Activated CD4-positive, alpha-beta T cell treated with anti-CD3 and anti-CD28 coated beads, Interleukin-2, amount 50 U/mL, for 1 hour (primary cell): Measurements from ENCODE around the gene SLC29A3.
"Not testable (repeated sequence)": the region's sequence is repeated elsewhere in the genome, so short reads cannot be mapped to it uniquely, and the experiment has no call there.

Source experiments
- DNase-seq: peaks from one replicate; pipeline ENCODE4 v3.0.0-alpha.2; 2020

The SLC29A3 gene

DNA sequence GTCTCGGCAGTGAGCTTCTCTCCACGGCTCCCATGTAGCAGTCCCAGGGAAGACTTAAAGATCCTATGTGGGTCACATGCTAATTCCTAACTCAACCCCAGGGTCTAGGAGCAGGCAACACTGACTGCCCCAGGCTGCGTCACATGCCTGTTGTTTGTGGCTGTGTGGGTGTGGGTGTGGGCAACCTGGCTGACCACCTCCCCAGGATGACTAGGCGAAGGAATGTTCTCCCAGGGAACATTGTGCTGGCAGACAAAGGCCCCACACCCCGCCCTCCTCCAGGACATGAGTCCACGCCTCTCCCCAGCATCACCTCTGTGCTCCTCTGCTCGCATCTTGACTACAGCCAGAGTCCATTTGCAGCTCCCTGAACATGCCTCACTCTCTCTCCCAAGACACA is 30.3 kb downstream of the SLC29A3 start:
- DNase-seq, result no peak

DNA sequence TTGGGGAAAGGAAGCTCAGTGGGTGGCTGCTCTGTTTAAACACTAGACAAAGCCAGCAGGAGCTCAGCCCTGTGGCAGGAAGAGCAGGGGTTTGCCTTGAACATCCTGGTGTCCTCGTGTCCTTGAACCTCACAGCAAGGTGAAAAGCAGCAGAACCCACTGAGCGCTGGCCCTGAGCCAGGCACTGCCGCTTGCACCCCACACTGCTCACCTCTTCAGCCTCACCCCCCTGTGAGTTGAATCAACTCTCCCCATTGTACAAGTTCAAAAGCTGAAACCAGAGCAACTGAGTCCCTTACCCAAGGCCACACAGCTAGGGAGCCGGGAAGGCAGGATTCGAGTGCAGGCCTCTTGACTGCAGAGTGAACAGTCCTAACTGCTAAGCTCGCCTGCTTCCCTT is 32.0 kb downstream of the SLC29A3 start:
- DNase-seq, result no peak

DNA sequence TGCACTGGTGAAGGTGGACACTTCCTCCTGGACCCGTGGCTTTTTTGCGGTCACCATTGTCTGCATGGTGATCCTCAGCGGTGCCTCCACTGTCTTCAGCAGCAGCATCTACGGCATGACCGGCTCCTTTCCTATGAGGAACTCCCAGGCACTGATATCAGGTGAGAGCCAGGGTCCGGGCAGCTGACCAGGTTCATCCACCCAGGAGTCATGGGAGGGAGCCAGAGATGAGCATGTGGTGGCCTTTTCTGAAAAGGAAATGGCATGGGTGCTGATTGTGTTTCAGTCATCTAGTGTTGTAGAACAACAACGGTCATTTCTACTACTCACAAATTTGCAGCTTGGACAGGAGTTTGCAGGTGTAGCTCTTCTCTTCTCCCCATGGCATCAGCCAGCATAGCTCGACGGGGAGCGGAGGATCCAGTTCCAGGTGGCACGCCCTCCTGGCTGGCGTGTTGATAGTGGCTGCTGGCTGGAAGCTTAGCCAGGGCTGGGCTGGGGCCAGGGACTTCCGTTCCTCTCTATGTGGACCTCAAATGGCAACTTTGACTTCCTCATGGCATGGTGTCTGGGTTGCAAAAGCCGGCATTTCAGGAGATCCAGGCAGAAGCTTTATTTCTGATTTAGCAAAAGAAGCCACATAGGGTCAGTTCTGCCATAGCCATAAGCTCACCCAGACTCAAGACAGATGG is 32.7 kb downstream of the SLC29A3 start:
- DNase-seq, result no peak

DNA sequence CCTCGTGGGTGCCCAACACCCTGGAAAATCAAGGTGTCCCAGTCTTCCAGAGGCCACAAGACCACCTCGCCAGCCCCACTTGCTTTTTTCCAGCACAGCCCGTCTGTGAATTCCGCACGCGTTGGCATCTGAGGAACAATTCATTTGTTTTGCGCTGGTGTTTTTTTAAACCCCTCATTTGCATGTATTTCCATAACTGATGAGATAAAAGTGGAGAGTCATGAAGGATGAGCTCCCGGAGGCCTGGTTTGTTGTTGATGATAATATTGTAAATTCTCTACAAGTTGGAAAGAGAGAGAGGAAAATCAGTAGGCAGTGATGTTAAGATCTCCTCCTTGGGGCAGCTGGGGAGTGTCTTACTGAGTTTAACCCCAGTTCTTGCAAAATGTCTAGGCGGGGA is 34.6 kb downstream of the SLC29A3 start:
- DNase-seq, result no peak

DNA sequence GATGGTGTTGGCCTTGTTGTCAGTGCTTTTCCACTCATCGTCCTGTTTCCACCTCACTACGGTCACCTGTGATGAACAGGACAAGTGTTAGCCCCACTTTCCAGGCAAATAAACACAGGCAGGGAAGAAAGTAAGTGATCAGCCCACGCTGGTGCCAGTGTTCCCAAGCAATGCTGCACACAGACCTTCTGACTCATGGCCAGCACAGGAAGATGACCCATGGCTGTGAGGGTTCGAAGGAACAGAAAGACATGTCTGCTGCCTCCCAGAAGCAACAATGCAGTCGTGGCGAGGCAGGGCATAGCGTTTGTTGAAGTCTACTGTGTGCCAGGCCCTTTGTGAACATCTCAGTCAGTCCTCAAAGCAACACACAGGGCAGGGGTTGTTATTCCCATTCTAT is 35.7 kb downstream of the SLC29A3 start:
- no peak for DNase-seq

DNA sequence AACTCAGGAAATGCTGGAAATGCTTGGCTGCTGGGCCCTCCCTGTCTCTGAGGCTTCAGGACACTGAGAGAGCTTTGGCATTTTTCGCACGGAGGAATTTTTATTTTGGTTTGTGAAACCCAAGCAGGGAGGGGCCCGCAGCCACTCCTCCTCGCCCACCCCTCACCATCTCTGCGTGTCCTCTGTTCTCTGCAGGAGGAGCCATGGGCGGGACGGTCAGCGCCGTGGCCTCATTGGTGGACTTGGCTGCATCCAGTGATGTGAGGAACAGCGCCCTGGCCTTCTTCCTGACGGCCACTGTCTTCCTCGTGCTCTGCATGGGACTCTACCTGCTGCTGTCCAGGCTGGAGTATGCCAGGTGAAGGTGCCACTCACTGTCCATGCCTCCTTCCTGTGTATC is 36.8 kb downstream of the SLC29A3 start:
- DNase-seq, result no peak

DNA sequence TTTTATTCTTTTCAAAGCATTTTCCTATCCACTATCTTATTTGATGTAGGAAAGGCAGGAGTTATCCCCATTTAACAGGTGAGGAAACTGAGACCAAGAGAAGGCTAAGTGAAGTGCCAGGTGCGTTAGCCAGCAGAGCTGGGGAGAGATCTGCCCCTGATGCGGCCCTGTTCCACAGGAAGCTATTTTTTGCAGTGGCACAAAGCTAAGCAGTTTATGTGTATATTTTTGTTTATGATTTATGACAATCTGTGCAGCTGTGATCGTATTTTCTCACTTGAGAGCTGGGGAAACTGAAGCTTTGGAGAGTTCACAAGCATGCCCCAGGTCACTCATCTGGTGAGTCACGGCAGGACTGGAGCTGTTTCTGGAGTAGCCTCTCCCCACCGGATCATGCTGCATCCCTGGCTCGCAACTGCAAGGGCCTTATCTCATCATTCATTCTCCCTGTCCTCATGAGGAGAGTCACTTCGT is 38.8 kb downstream of the SLC29A3 start:
- DNase-seq, result no peak

DNA sequence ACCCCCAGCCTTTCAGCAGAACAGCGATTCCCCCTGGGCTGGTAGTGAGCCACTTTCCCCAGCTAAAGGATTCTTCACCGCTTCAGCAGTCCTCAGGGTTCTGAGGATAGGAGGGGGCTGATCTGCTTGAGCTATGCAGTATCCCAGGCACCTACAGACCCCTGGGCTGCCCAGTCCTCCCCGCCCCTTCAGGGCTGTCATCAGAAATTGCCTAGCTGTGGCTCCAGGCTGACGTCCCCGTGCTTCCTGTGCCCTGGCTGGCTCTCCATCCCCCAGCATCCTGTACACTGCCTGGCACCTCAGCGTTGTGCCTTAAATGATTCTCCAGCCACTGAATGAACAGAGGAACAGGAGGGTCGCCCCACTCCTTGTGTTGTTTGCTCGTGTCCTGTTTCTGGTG is 39.2 kb downstream of the SLC29A3 start:
- no peak for DNase-seq

DNA sequence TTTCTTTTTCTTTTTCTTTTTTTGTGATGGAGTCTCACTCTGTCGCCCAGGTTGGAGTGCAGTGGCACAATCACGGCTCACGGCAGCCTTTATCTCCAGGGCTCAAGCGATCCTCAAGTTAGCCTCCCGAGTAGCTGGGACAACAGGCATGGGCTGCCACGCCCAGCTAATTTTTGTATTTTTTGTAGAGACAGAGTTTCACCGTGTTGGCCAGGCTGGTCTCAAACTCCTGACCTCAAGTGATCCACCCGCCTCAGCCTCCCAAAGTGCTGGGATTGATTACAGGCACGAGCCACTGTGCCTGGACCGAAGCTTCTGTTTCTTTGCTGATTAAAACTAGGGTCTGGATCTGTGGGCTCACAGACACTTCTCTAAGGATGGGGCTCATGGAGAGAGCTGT is 39.8 kb downstream of the SLC29A3 start:
- not testable (repeated sequence) for DNase-seq

DNA sequence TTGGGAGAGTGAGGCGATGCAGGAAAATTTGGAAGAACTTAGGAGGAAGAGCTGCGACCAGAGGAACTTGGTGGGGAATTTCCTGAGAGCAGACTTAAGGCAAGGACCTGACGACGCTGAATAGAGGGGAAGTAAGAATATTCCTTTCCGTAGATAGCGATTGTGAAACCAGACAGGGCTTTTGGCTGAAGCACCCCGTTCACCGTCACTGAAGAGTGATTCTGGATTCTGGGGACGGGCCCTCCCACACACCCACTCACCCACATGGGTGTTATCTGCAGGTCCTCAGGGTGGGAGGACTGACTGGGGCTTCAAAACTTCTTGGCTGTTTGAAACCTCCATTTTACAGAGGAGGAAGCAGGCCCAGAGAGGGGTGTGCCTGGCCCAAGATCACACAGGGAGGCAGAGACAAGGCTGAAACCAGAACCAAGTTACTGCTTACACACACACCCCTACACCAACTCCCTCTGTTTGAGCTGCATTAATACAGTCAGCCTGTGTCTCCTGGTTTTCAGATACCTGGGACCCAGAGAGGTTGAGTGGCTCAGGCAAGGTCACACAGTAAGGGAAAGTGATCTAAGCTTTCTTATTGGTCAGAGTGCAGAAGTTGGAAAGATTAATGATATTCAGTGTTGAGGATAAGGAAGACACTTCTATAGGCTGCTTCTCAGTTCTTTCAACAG is 40.4 kb downstream of the SLC29A3 start:
- DNase-seq, result no peak

DNA sequence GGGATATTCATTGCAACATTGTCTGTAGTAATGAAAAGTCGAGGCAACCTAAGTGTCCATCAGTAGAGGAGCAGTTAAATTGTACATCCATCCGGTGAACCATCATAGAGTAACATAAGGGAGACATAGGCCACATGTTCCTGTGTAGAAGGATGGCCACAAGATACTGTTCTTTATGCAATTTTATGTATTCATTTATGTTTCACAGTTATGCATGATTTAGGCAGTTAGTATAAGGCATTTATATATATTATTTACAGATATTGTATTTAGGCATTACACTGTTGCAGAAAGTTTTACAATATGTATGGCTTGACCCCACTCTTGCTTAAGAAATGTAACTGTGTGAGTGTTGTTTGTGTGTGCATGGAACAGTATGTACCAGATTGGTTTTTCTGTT is 41.7 kb downstream of the SLC29A3 start:
- no peak for DNase-seq

DNA sequence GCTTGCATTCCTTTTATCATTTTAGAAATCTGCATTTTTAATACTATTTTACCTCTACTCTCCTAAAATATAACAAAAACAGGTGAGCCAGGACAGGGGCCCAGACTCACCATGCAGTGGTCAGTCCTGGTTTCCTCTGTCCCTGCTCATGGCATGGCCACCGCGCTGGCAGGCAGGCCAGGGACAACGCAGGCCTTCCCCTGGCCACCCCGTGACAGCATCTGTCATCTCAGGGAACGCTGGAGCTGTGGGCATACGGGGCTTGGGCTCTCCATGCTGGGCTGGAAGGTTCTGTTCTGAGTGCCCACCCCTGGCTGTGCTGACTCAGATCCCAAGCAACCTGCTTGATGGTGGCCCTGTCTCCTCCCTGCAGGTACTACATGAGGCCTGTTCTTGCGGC is 42.5 kb downstream of the SLC29A3 start:
- no peak for DNase-seq

DNA sequence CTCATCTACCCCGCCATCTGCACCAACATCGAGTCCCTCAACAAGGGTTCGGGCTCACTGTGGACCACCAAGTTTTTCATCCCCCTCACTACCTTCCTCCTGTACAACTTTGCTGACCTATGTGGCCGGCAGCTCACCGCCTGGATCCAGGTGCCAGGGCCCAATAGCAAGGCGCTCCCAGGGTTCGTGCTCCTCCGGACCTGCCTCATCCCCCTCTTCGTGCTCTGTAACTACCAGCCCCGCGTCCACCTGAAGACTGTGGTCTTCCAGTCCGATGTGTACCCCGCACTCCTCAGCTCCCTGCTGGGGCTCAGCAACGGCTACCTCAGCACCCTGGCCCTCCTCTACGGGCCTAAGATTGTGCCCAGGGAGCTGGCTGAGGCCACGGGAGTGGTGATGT is 43.1 kb downstream of the SLC29A3 start:
- DNase-seq, result no peak

DNA sequence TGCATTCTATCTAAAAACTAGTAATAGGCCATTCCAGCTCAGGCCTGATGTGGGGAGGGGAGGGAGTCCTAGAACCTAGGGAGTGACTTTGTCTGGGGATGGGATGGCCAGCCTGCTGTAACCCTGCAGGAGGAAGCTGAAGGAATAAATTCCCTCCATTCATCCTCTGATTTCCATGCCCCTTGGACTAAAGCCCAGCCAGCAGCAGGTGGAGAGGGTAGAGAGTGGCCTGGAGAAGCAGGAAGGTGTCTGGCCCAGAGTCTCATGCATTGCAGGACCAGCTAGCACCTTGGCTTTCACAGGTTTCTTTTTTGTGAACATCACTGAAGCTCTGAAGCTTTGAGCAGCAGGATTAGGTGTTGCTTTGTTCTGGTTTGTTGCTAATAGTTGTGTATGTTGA is 44.9 kb downstream of the SLC29A3 start:
- DNase-seq, result no peak

DNA sequence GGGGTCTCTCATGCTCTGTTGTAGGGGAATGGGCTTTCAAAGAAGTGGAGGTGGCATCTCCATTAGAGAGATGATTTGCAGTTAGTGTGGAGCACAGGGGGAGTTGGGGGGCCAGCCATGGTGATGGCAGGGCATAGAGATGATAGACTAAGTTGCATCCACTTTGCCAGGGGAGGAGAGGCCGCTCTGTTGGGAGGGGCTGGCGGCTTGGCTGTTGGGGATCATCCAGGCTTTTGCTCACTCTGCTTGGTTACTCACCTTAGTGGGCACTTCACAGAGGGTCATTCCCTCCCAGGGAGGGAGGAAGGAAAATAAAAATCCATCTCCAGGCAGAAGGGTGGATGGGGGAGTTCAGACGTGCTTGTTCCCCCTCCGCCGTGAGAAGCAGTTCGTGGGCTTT is 46.3 kb downstream of the SLC29A3 start:
- DNase-seq, result no peak

DNA sequence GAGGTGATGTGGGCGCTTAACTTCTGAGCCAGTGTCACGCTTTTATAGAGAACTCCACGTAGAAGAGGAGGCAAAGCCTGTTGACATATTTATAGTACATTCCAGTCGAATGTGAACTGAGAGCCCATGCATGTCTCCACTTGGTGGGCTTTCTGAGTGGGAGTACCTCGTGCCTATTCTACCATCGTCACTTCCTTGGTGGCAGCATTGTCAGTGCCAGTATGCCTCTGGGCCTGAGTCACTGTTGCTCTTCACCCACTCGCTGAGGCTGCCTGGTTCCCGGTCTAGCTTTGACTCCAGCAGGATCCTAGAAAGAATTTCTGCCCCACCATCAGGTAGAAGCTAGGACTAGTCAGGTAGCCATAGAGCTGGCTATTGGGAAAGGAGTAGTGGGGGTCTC is 47.6 kb downstream of the SLC29A3 start:
- DNase-seq, result no peak

DNA sequence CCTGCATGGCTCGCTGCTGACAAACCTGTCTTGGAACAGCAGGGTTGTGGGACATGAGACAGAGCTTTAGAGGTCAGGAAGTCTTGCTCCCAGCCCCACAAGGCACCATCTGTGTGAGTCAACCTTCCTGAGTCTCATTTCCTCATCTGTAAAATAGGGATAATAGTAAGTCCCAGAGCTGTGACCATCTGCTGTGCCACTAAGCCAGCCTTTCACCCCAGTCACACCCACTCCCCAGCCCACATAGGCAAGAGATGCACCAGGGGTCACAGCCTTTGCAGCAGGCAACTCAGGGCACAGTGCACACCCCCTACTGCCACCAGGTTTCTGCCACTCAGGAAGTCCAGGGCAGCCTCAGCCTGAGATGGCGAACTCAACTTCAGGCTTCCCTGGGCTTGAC is 48.2 kb downstream of the SLC29A3 start:
- no peak for DNase-seq

DNA sequence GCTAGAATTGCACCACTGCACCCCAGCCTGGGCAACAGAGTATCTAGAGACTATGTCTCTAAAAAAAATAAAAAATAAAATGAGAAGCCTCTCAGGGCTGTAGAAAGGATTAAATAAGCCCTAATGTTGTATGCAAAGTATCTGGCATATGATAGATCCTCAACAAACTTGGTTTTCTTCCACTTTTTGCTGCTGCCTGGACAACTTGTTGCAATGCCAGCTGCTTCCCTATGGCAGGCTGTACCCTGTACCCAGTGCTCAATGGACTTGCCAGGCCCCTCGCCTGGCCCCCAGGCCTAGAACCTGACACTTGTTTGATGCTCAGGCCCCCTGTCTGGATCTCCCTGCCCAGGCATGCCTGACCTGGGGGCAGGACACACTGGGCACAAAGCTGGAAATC is 49.1 kb downstream of the SLC29A3 start:
- DNase-seq, result no peak

DNA sequence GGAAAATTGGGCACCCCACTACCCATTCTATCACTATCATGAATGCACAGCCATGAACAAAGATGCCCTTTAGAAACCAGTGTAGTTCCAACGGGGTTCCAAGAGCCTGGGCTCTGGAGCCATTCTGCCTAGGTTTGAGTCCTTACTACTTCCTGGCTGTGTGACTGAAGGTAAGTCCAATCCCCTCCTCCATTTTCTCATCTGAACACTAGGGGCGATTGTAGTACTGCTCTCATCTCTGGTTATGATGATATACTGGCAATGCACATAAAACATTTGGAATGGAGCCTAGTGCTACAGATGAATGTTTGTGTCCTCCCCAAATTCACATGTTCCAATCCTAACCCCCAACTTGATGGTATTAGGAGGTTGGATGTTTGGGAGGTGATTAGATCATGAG is 49.6 kb downstream of the SLC29A3 start:
- DNase-seq, result no peak

DNA sequence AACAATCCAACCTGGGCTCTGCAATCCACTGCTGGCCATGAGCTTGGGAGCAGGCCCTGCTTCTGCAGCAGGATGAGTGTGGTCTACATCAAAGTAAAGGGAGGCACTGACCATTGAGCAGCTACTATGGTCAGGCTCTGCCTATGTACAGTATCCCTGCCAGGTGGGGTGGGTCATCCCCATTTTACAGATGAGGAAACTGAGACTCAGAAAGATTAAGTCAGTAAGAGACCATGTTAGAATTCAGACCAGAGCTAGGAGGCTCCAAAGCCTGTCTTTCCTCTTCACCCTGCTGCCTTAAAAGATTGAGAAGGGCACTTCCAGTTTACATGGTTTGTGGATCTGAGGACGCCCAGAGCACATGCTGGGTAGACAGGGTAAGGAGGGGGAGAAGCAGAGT is 50.5 kb downstream of the SLC29A3 start:
- DNase-seq, result no peak

DNA sequence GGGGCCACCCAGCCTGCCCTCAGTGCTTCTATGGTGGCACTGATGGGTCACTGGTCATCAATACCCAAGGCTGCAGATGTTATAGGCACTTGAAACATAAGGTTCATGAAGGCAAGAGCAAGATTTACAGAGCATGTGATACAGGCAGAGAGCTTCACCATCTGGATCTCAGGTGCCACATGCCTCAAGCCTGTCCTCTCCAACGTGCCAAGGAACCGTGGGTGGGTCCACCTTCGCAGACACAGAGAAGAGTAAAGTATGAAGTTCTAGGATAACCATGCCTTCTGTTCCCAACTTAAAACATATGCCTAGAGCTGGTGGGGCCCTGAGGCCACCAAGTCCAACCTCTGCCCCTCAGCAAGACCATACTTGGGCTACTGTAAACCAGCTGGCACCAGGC is 51.0 kb downstream of the SLC29A3 start:
- DNase-seq, result no peak

DNA sequence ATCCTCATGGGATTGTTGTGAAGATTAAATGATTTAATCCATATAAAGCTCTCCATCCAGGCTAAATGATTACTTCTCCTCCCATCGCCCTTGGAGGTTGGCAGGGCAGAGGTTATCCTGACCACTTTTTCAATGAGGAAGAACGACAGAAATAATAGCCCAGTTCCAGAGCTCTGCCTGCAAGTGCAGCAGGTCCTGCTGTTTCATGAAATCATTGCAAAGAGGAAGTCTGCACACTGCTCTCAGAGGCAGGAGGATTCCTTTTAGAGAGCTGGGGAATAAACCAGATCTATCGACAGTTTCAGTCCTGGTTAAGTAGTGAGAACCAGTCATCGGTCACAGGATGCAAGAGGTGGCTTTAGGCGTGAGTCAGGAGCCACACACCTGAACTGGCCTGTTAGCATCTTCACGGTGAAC is 52.7 kb downstream of the SLC29A3 start:
- no peak for DNase-seq

DNA sequence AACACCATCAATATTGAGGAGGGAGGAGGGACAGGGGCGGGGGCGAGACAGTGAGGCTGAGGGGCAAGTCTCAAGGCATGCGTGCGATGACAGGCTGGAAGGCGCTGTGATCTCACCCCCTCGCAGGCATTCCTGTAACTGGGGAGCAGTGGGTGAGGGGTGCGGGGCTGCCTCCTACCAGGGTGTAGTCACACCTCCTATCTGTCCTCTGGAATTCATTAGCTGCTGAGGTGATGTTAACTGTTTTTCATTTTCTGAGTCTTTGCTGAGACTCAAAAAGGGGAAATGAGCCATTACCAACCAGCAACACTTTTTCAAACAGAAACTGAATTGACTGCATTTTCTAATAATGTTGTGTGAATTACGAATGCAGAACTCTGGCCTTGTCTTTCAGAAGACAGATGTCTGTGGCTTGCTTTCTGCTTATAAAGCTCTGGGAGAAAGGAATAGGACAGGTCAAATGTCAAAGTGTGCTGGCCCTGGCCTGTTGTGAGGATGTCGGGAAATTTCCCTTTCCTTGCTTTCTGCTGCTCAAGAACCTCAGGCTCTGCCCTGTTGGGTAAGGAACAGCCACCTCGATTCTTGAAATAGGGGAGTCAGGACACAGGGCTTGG is 53.9 kb downstream of the SLC29A3 start:
- DNase-seq, result no peak

DNA sequence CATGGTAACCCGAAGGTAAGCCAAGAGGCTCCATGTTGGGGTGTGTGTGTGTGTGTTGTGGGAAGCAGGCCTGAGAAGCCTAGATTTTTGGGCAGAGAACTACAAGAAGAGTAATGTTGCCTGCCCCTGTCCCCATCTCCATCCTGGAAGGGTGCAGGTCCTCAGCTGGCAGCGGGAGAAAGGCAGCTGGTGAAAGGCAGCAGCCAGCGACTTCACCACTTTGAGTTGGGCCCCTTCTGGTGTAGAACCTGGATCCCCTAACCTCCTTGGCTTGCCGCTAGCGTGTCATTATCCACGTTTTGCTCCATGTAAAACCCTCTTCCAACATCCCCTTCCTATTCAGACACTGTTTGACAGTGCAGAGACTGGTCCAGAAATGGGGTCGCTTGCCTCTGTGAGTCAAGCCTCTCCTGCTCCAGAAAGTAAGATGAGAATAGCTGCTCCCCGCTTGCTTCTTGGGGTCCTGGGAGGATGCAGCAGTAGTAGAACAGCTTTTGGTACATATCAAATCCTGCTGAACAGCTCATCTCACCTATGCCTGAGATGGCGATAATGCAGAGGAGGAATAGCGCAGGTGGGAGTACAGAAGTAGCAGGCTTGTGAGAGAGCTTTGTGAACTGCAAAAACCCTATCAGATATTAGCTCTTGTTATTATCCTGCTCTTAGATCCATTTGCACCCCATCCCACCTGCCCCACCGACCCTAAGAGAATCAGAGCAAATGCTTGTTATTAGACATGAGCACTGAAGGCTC is 55.6 kb downstream of the SLC29A3 start:
- DNase-seq, result no peak
